GM18507 (cell line): ENCODE results near the gene FARP2.
"Not testable (repeated sequence)": the region's sequence is repeated elsewhere in the genome, so short reads cannot be mapped to it uniquely, and the experiment has no call there.

Experiments used
- DNase-seq: peaks from one replicate; pipeline ENCODE4 v3.0.0; 2011; ENCODE audit warnings: low read depth; ENCODE audit not compliant: insufficient read length; ENCODE audit errors: extremely low spot score
- FAIRE-seq: peaks from 2 replicates; lab custom pipeline; 2011; peaks lifted over from hg19 to GRCh38; lab: Jason Lieb, UNC

FARP2 gene

GRCh38 chr2:241393524-241394196 is 37.6 kb downstream of the FARP2 start:
- FAIRE-seq, result peak; percentile 31
- no peak for DNase-seq

DNA sequence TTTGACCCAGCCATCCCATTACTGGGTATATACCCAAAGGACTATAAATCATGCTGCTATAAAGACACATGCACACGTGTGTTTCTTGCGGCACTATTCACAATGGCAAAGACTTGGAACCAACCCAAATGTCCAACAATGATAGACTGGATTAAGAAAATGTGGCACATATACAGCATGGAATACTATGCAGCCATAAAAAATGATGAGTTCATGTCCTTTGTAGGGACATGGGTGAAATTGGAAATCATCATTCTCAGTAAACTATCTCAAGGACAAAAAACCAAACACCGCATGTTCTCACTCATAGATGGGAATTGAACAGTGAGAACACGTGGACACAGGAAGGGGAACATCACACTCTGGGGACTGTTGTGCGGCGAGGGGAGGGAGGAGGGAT is 40.7 kb downstream of the FARP2 start:
- FAIRE-seq, DNase-seq: not testable (repeated sequence)

DNA sequence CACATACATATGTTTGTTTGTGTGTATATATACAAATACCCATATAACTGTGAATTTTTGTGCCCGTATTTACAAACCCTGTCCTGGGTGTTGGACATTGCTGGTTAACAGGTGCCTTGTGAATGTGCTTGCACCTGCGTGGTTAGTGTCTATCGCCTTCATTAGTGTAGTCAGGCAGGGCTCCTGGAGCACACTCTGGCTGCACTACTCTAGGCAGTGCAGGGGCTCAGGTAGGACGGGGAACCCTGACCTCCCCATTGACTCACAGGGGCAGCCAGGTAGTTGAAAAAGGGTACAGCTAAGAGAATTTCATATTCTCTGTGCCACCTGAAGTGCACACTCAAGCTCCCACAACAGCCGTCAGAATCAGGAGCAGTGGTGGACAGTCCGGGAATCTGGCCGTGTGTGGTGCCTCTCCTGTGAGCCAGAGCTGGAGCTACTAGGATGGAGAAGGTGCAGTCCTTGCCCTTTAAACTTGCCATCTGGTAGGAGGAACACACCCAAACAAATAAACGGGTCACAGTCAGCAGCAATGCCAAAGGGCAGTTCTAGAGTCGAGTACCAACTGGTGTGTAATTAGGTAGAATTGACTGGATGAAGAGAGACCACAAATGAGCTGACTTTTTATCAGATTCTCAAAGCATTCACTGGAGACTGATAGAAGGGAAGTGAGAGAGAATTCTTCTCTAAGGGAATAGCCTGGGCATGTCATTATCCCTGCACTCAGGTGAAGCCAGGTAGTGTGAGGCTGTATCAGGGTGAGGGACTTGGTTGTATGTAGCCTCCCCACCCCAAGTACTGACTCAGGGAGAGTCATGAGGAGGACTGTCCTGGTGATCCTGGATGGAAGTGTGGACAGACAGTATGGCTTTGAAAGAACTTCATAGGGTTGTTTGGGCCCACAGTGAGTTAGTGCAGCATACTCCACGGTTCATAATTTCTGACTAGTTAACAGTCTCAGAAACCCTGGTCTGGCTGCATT is 44.1 kb downstream of the FARP2 start:
- DNase-seq (no peak), FAIRE-seq (no peak)

DNA sequence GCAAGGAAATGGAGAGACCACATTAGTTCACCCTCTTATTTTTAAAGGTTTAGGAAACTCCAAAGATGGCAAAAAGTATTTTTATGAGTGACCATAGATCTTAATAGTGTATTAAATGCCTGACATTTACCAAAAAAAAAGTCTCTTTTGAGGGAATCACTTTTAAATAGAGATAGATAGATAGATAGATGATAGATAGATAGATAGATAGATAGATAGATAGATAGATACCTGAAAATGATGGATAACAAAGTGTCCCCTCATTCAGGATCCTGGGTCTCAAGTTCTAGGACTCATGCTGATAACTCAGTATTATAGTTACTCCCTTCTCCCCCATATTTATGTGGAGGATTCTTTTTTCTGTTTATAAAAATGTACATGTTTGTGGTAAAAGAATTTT is 52.8 kb downstream of the FARP2 start:
- DNase-seq (no peak), FAIRE-seq (no peak)

GRCh38 chr2:241410739-241411176 is 54.7 kb downstream of the FARP2 start:
- DNase-seq (no peak), FAIRE-seq (no peak)

DNA sequence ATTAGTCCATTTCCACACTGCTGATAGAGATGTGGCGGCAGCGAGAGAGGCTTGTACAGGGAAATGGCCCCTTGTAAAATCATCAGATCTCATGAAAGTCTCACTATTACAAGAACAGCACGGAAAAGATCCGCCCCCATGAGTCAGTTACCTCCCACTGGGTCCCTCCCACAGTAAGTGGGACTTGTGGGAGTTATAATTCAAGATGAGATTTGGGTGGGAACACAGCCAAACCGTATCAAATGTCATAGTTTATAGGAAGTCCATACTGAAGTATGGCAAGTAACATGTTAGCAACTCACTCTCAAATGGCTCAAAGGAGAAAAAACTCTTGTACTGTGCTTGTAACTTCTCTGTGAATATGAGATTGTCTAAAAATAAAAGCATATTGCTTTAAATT is 56.1 kb downstream of the FARP2 start:
- no peak for DNase-seq
- no peak for FAIRE-seq

GRCh38 chr2:241413501-241413900 is 57.4 kb downstream of the FARP2 start:
- FAIRE-seq, DNase-seq: not testable (repeated sequence)

GRCh38 chr2:241413929-241414580 is 58.0 kb downstream of the FARP2 start:
- FAIRE-seq (no peak), DNase-seq (no peak)

DNA sequence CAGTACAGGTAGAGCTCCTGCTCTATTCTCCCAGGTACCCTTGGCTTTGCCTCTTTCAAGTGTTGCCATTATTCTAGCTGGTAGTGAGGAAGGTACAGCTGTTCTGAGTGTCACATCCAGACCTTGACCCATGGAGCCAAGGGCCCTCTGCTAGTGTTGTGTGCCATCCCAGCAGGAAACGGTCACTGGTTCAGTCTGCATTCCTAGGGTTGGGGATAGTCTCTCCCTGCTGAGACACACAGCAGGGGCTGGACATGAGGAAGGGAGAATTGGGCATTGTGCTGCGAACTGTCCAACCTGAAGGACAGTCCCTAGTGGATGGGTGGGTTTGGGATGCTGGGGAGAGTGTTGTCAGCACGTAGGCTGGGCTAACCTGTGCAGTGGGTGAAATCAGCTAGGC is 59.1 kb downstream of the FARP2 start:
- no peak for FAIRE-seq
- no peak for DNase-seq

DNA sequence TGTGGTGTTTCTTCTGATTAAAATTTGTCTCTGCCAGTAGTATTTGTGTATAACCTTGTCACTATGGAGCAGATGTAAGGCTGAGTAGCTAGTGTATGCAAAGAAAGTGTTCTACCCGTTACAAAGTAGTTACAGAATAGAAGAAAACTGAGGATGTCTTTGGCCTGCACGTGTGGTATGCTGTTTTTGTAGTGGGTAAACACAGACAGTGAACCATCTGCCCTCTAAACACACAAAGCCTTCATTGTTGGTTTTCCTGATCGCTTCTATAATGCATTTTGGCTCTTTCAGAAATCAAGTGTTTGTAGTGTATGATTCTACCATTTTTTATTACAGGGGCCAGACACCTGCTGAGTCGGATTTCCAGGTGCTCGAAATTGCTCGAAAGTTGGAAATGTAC is 61.5 kb downstream of the FARP2 start:
- no peak for DNase-seq
- no peak for FAIRE-seq

DNA sequence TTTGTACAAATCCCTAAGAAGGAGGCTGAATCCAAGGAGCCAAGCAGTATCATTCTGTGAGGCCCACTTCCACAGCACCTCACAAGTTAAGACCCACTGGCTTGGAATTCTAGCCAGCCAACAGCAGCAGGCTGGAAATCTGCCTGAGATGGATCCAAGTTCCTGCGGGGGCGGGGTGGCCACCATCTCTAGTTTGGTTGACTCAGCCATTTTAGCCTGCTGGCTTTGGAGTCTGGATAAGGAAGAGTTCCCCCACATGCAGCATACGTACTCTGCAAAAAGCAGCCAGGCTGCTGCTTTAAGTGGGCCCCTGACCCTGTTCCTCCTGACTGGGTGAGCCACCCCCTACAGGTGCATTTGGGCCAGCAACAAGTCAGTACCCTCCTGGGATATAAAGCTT is 65.2 kb downstream of the FARP2 start:
- FAIRE-seq (no peak), DNase-seq (no peak)

DNA sequence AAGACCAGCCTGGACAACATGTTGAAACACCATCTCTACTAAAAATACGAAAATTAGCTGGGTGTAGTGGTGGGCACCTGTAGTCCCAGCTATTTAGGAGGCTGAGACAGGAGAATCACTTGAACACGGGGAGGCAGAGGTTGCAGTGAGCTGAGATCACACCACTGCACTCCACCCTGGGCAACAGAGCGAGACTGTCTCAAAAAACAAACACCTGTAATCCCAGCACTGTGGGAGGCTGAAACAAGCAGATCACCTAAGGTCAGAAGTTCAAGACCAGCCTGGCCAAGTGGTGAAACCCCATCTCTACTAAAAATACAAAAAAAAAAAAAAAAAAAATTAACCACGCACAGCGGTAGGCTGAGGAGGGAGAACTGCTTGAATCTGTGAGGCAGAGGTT is 65.9 kb downstream of the FARP2 start:
- not testable (repeated sequence) for FAIRE-seq, DNase-seq

- no peak for FAIRE-seq
These were observed 66.3 kb downstream of the FARP2 start for GRCh38 chr2:241422350-241422749.

GRCh38 chr2:241423489-241423888 is 67.4 kb downstream of the FARP2 start:
- not testable (repeated sequence) for FAIRE-seq, DNase-seq

More at GRCh38 chr2:241422350-241422749, 66.3 kb downstream of the FARP2 start:
- DNase-seq, result no peak

- no peak for DNase-seq
- no peak for FAIRE-seq
These were observed 69.3 kb downstream of the FARP2 start for GRCh38 chr2:241425368-241425767.

DNA sequence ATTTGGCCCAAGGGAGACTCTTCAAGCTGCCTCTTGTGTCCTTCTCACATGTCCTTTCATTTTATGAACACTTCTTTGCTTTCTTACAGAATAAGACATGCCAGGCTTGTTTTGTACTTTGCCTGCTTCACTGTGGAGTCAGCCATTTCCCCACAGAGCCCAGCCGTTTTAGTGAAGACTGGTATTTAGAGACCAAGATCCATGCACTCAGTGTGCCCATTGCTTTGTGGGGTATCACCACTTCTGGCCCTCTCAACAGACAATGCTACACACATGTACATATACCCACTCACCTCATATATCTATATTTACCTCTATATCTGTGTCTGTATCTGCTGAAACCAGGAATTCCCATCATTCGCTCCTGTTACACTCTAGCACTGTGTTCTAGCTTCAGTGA is 74.1 kb downstream of the FARP2 start:
- DNase-seq, result no peak
- no peak for FAIRE-seq

DNA sequence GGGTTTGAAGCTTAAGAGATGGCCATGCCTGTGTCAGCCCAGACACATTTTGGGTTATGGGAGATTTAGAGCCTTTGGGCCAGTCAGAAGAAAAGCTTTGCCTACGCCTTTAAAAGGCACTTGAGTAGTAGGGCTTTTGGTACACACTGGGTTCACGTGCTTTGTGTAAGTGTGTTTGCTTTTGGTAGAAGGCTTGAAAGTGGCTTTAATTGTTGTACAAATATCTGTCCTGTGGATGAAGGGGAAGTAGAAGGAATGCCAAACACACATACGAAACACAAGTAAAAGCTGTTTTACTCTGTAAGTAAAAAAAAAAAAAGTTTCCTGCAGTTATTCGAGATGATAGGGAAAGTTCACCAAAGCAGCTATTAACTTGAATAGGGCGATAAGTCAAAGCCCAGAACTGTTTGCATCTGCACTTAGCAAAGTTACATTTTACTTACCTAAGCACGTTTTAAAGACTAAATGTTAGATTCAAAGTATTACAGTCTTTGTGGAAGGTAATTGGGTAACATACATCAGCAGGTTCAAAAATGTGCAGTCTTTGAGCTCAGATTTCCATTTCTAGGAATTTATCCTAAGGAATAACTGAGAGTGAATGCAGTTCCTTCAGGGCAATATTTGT is 76.9 kb downstream of the FARP2 start:
- FAIRE-seq, result no peak
- DNase-seq, result no peak

DNA sequence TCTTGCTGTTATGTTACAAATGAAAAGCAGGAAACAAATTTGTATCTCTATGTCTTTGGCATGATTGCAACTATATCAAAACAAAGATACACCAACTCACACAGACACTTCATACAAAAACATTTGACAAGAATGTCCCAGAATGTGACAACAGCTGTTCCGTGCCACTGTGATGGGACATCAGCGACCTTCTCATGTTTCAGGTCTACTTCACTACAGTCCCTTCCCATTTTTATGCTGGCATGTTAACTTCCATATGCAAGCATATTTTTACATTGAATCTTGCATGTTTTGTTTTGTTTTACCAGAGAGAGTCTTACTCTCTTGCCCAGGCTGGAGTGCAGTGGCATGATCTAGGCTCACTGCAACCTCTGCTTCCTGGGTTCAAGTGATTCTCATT is 81.1 kb downstream of the FARP2 start:
- DNase-seq, result no peak
- FAIRE-seq, result no peak

- FAIRE-seq, result no peak
These were observed 85.4 kb downstream of the FARP2 start for GRCh38 chr2:241441492-241441891.

More at GRCh38 chr2:241441492-241441891, 85.4 kb downstream of the FARP2 start:
- no peak for DNase-seq
